ENCODE measurements around the gene ZBTB20.

ZBTB20 gene

GRCh38 chr3:114745322-114746240, 401.5 kb downstream of the ZBTB20 start:
- no peak for DNase-seq

GRCh38 chr3:114743746-114744485, 403.2 kb downstream of the ZBTB20 start:
- no peak for DNase-seq

- no peak for DNase-seq
Measured at GRCh38 chr3:114741066-114741465, 406.0 kb downstream of the ZBTB20 start.

GRCh38 chr3:114739627-114740026, 407.5 kb downstream of the ZBTB20 start:
- no peak for DNase-seq

- no peak for DNase-seq
Measured at GRCh38 chr3:114732353-114732752, 414.7 kb downstream of the ZBTB20 start.

GRCh38 chr3:114730397-114730796, 416.7 kb downstream of the ZBTB20 start:
- DNase-seq, result no peak

- no peak for DNase-seq
Measured at GRCh38 chr3:114727373-114727772, 419.7 kb downstream of the ZBTB20 start.

- DNase-seq, result no peak
Measured at GRCh38 chr3:114725966-114726365, 421.1 kb downstream of the ZBTB20 start.

- DNase-seq, result no peak
Measured at GRCh38 chr3:114722530-114722929, 424.6 kb downstream of the ZBTB20 start.

GRCh38 chr3:114721864-114722263, 425.2 kb downstream of the ZBTB20 start:
- DNase-seq, result no peak

- no peak for DNase-seq
Measured at GRCh38 chr3:114721209-114721608, 425.9 kb downstream of the ZBTB20 start.

- no peak for DNase-seq
Measured at GRCh38 chr3:114718898-114719210, 428.2 kb downstream of the ZBTB20 start.

- DNase-seq, result no peak
Measured at GRCh38 chr3:114718071-114718897, 428.8 kb downstream of the ZBTB20 start.

GRCh38 chr3:114716916-114717315, 430.2 kb downstream of the ZBTB20 start:
- DNase-seq, result no peak

GRCh38 chr3:114716126-114716525, 431.0 kb downstream of the ZBTB20 start:
- DNase-seq, result no peak

GRCh38 chr3:114714957-114715460, 432.1 kb downstream of the ZBTB20 start:
- DNase-seq, result no peak

GRCh38 chr3:114714237-114714636, 432.9 kb downstream of the ZBTB20 start:
- DNase-seq, result no peak

- no peak for DNase-seq
Measured at GRCh38 chr3:114712728-114713492, 434.2 kb downstream of the ZBTB20 start.

- DNase-seq, result no peak
Measured at GRCh38 chr3:114711321-114711886, 435.7 kb downstream of the ZBTB20 start.

- DNase-seq, result no peak
Measured at GRCh38 chr3:114709102-114709501, 438.0 kb downstream of the ZBTB20 start.

- no peak for DNase-seq
Measured at GRCh38 chr3:114707252-114707860, 439.7 kb downstream of the ZBTB20 start.

Data from SHP77 treated with DMSO at 0.1 percent for 48 hours (cell line).